IPS DF 6.9 (cell line): ENCODE measurements around the gene FBXW7.

Source experiments
- DNase-seq: peaks from one replicate; pipeline ENCODE4 v3.0.0-alpha.2; 2013; ENCODE audit warnings: low read depth, low spot score
- H3K27ac ChIP-seq: one replicate; pipeline ENCODE4 v1.5.1; 2013; ENCODE audit warnings: low read length, control low read depth
- H3K27me3 ChIP-seq: 2 replicates; pipeline ENCODE4 v1.6.1; 2013; ENCODE audit warnings: mild to moderate bottlenecking, low read length; ENCODE audit not compliant: control insufficient read depth, insufficient read depth
- H3K36me3 ChIP-seq: 2 replicates; pipeline ENCODE4 v1.6.1; 2013; ENCODE audit warnings: low read length; ENCODE audit not compliant: control insufficient read depth, insufficient read depth
- H3K4me1 ChIP-seq: 2 replicates; pipeline ENCODE4 v1.6.1; 2013; ENCODE audit warnings: low read length; ENCODE audit not compliant: control insufficient read depth, insufficient read depth
- H3K4me3 ChIP-seq: 2 replicates; pipeline ENCODE4 v1.5.1; 2013; ENCODE audit warnings: mild to moderate bottlenecking, low read length
- H3K9me3 ChIP-seq: 2 replicates; pipeline ENCODE4 v1.6.1; 2013; ENCODE audit warnings: low read length, inconsistent platforms; ENCODE audit not compliant: control insufficient read depth, insufficient read depth
- WGBS: extraction: QIAGEN DNeasy Blood & Tissue Kit; methylation state at CpG from one replicate; pipeline ENCODE4 v1.1.7; 2013; ENCODE audit warnings: mixed read lengths, missing lambda C conversion rate; ENCODE audit not compliant: insufficient read length, insufficient coverage; 5-methylcytosine and 5-hydroxymethylcytosine counted together

FBXW7 gene

GRCh38 chr4:152417673-152418072, 118.2 kb downstream of the FBXW7 start:
- WGBS, result no CpG with 5 or more reads among the region's 2 CpGs
- no peaks in the 10 kb centered on the region for H3K27me3 ChIP-seq
- H3K4me3 ChIP-seq, result no peak overlapping the region
- no peaks in the 10 kb centered on the region for H3K36me3 ChIP-seq
- H3K4me1 ChIP-seq, result peaks cover 1% of the 10 kb centered on the region; the same call in 1 of the 2 replicates
- H3K27ac ChIP-seq, result no peak overlapping the region
- DNase-seq, result no peak
- no peaks in the 10 kb centered on the region for H3K9me3 ChIP-seq

GRCh38 chr4:152415980-152416379, 119.9 kb downstream of the FBXW7 start:
- H3K4me1 ChIP-seq, result peaks cover 1% of the 10 kb centered on the region; the same call in 1 of the 2 replicates
- no peak overlapping the region for H3K27ac ChIP-seq
- no peaks in the 10 kb centered on the region for H3K36me3 ChIP-seq
- no peak overlapping the region for H3K4me3 ChIP-seq
- no peaks in the 10 kb centered on the region for H3K9me3 ChIP-seq
- no peak for DNase-seq
- H3K27me3 ChIP-seq, result no peaks in the 10 kb centered on the region
- no CpG with 5 or more reads among the region's 2 CpGs for WGBS

- H3K4me1 ChIP-seq, result no peaks in the 10 kb centered on the region
- no peaks in the 10 kb centered on the region for H3K36me3 ChIP-seq
- no peaks in the 10 kb centered on the region for H3K9me3 ChIP-seq
- H3K4me3 ChIP-seq, result no peak overlapping the region
- no peak overlapping the region for H3K27ac ChIP-seq
- no CpG with 5 or more reads among the region's 3 CpGs for WGBS
- H3K27me3 ChIP-seq, result no peaks in the 10 kb centered on the region
- DNase-seq, result no peak
Observed at GRCh38 chr4:152408514-152409327, 127.2 kb downstream of the FBXW7 start.

GRCh38 chr4:152401424-152401823, 134.5 kb downstream of the FBXW7 start:
- H3K9me3 ChIP-seq, result no peaks in the 10 kb centered on the region
- H3K36me3 ChIP-seq, result no peaks in the 10 kb centered on the region
- no peaks in the 10 kb centered on the region for H3K27me3 ChIP-seq
- H3K4me1 ChIP-seq, result 0 out of 2 replicates have a peak, but pooled peaks cover 2% of the 10 kb centered on the region
- WGBS, result no CpG with 5 or more reads among the region's 3 CpGs
- H3K27ac ChIP-seq, result no peak overlapping the region
- no peak for DNase-seq
- no peak overlapping the region for H3K4me3 ChIP-seq

GRCh38 chr4:152399246-152399645, 136.6 kb downstream of the FBXW7 start:
- Histone ChIP-seq H3K27ac (no peak overlapping the region), H3K27me3 (no peaks in the 10 kb centered on the region), H3K36me3 (no peaks in the 10 kb centered on the region), H3K4me3 (no peak overlapping the region), H3K9me3 (no peaks in the 10 kb centered on the region), H3K4me1 (0 out of 2 replicates have a peak, but pooled peaks cover 2% of the 10 kb centered on the region)
- no peak for DNase-seq

GRCh38 chr4:152398060-152398459, 137.8 kb downstream of the FBXW7 start:
- no peaks in the 10 kb centered on the region for H3K4me1 ChIP-seq
- no peaks in the 10 kb centered on the region for H3K27me3 ChIP-seq
- WGBS, result no CpG with 5 or more reads among the region's 1 CpG
- no peaks in the 10 kb centered on the region for H3K9me3 ChIP-seq
- no peaks in the 10 kb centered on the region for H3K36me3 ChIP-seq
- no peak overlapping the region for H3K4me3 ChIP-seq
- no peak for DNase-seq
- no peak overlapping the region for H3K27ac ChIP-seq

GRCh38 chr4:152394791-152395190, 141.1 kb downstream of the FBXW7 start:
- no peak for DNase-seq
- H3K27me3 ChIP-seq, result no peaks in the 10 kb centered on the region
- H3K4me3 ChIP-seq, result no peak overlapping the region
- H3K9me3 ChIP-seq, result no peaks in the 10 kb centered on the region
- H3K36me3 ChIP-seq, result no peaks in the 10 kb centered on the region
- H3K27ac ChIP-seq, result no peak overlapping the region
- no CpG with 5 or more reads among the region's 4 CpGs for WGBS
- no peaks in the 10 kb centered on the region for H3K4me1 ChIP-seq

- no peaks in the 10 kb centered on the region for H3K9me3 ChIP-seq
- DNase-seq, result no peak
- H3K4me3 ChIP-seq, result no peak overlapping the region
- no peak overlapping the region for H3K27ac ChIP-seq
- WGBS, result no CpG with 5 or more reads among the region's 3 CpGs
- no peaks in the 10 kb centered on the region for H3K27me3 ChIP-seq
- H3K36me3 ChIP-seq, result no peaks in the 10 kb centered on the region
- H3K4me1 ChIP-seq, result no peaks in the 10 kb centered on the region
Observed at GRCh38 chr4:152392079-152392478, 143.8 kb downstream of the FBXW7 start.

GRCh38 chr4:152390216-152390615, 145.7 kb downstream of the FBXW7 start:
- DNase-seq, result no peak
- no peaks in the 10 kb centered on the region for H3K4me1 ChIP-seq
- no peaks in the 10 kb centered on the region for H3K27me3 ChIP-seq
- H3K27ac ChIP-seq, result no peak overlapping the region
- no peak overlapping the region for H3K4me3 ChIP-seq
- no CpG with 5 or more reads among the region's 1 CpG for WGBS
- H3K36me3 ChIP-seq, result no peaks in the 10 kb centered on the region
- H3K9me3 ChIP-seq, result no peaks in the 10 kb centered on the region

- H3K4me1 ChIP-seq, result no peaks in the 10 kb centered on the region
- no CpG with 5 or more reads among the region's 2 CpGs for WGBS
- H3K27me3 ChIP-seq, result no peaks in the 10 kb centered on the region
- no peak for DNase-seq
- H3K27ac ChIP-seq, result no peak overlapping the region
- no peaks in the 10 kb centered on the region for H3K9me3 ChIP-seq
- H3K36me3 ChIP-seq, result no peaks in the 10 kb centered on the region
- no peak overlapping the region for H3K4me3 ChIP-seq
Observed at GRCh38 chr4:152389359-152389758, 146.5 kb downstream of the FBXW7 start.

GRCh38 chr4:152385551-152385950, 150.3 kb downstream of the FBXW7 start:
- no CpG with 5 or more reads among the region's 1 CpG for WGBS
- no peak for DNase-seq
- H3K4me3 ChIP-seq, result no peak overlapping the region

More at GRCh38 chr4:152385551-152385950, 150.3 kb downstream of the FBXW7 start:
- Histone ChIP-seq H3K4me1 (0 out of 2 replicates have a peak, but pooled peaks cover 1% of the 10 kb centered on the region), H3K27ac (no peak overlapping the region), H3K9me3 (no peaks in the 10 kb centered on the region), H3K36me3 (no peaks in the 10 kb centered on the region), H3K27me3 (no peaks in the 10 kb centered on the region)
